ENCODE data around the gene LAMA2.

The LAMA2 gene

GRCh38 chr6:128882560-128882959, 378 bp upstream of the LAMA2 start:
- peak overlapping the region; percentile 75 for H3K4me3 ChIP-seq (replicated peaks; ENCODE audit: low read depth, low read length)
- no peak for TF ChIP-seq CTCF (IDR thresholded peaks at IDR 0.05; ENCODE audit: low read length, missing control alignments)
- no peak for DNase-seq (ENCODE audit: low read depth)

GRCh38 chr6:128883906-128884305, 968 bp downstream of the LAMA2 start:
- peak overlapping the region; percentile 75 for H3K4me3 ChIP-seq (replicated peaks; ENCODE audit: low read depth, low read length)
- no peak for DNase-seq (ENCODE audit: low read depth)
- TF ChIP-seq CTCF (IDR thresholded peaks at IDR 0.05; ENCODE audit: low read length, missing control alignments): no peak

DNA sequence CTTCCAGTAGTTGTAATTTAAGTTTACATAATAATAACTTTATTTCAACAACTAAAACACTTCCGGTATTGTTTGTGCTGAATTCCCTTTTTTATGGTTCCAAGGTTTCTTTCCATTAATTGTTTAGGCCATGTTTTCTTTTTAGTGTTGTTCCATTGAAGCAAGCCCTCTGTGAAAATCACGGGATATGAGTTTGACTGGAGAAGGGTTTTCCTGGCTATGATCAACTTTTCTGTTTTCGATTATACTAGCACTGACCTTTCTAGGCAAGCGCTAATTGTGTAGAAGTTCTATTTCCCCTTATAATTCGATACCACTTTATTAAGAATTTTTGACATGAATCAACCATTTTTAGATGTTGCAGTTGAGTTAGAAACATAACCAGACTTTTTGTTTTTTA, 2.4 kb downstream of the LAMA2 start:
- TF ChIP-seq CTCF (IDR thresholded peaks at IDR 0.05; ENCODE audit: low read length, missing control alignments): no peak
- peak overlapping the region; percentile 75 for H3K4me3 ChIP-seq (replicated peaks; ENCODE audit: low read depth, low read length)
- no peak for DNase-seq (ENCODE audit: low read depth)

DNA sequence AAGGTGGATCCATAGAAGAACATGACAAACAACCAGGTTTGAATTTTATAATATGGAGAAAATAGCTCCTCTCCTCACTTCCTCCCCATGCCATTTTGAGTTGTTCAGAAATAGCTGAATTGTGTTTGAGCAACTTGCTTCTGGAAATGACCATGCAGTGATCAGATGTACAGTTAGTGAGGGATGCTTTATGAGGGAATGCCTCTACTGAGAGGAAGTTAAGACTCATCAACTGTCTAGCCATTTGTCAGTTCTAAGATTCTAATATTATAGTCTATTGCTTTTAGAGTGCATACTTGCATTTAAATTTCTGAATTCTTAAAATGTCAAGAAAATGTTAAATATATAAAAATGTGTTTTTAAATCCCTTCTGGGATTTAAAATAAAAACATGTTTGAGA, 3.8 kb downstream of the LAMA2 start:
- no peak for DNase-seq (ENCODE audit: low read depth)
- peak overlapping the region; percentile 1 for H3K4me3 ChIP-seq (replicated peaks; ENCODE audit: low read depth, low read length)
- TF ChIP-seq CTCF (IDR thresholded peaks at IDR 0.05; ENCODE audit: low read length, missing control alignments): no peak

- no peak for TF ChIP-seq CTCF (IDR thresholded peaks at IDR 0.05; ENCODE audit: low read length, missing control alignments)
- H3K4me3 ChIP-seq (replicated peaks; ENCODE audit: low read depth, low read length): no peak overlapping the region
- no peak for DNase-seq (ENCODE audit: low read depth)
Measured at GRCh38 chr6:128888444-128889175, 5.7 kb downstream of the LAMA2 start.

DNA sequence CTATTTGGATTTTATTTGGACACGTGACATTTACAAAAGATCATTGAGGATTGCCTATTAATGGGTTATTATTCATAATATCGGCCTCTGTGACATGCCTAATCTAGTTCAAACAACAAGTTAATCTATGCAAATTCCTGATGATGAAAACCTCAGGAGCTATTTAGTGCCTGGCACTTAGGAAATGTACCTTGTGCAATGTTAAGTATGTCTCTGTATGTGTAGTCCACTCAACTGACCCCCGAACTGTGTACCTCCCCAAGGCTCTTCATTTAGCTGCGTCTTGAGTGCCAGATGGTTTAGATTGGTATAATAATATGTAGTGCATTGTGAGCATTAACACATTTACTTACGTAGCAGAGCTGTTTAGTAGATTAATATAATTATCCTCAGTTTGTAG, 6.9 kb downstream of the LAMA2 start:
- TF ChIP-seq CTCF (IDR thresholded peaks at IDR 0.05; ENCODE audit: low read length, missing control alignments): no peak
- H3K4me3 ChIP-seq (replicated peaks; ENCODE audit: low read depth, low read length): no peak overlapping the region
- DNase-seq (ENCODE audit: low read depth): no peak

DNA sequence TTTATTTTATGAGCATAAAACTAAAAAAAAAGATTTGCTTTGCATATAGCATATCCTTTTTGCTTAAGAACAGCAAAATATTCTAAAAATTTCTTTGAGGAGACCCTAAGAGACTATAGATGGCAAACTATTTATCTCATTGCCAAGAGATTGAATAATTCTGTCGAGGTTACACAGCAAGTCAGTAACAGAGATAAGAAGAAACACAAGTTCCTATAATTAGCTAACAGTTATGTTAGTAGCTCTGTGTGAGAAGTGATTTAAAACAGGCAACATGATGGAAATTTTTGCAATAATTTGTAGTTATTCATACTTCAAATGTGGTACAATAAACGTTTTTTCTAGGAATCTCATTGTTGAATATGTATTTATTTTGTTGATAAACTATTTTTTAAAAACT, 9.1 kb downstream of the LAMA2 start:
- no peak for TF ChIP-seq CTCF (IDR thresholded peaks at IDR 0.05; ENCODE audit: low read length, missing control alignments)
- H3K4me3 ChIP-seq (replicated peaks; ENCODE audit: low read depth, low read length): no peak overlapping the region
- DNase-seq (ENCODE audit: low read depth): no peak

Data from fibroblast of pulmonary artery (primary cell).